ENCODE measurements around the gene IFIT1B. TPM values are rescaled to one million over a fixed set of nuclear protein-coding genes. Genes with fewer than 3 reads are reported as not detected.

IFIT1B gene
- total and polyA plus RNA-seq, 2 of the 8 experiments (the other 6 are each of a cell fraction or from before 2014, with no cell fraction given), result not detected

DNA sequence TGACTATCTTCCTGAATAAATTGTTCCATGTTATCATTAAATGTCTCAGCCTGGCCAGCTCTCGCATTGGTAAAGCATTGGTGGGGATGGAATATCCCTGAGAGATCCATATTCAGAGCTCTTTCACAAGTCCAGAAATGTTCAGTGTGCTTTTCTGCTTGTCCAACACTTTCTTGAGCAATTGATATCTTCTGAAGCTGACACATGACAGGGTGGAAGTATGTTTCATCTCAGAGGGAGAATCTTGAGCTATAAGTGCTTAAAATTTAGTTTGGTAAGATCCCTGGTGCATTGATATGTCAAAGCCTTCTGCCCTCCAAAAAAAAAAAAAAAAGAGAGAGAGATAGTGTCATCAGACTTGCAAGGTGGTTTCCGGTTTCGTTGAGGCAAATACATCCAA lies 42.6 kb upstream of the IFIT1B start:
- DNase-seq (ENCODE audit: low read depth in 1 of 2, low spot score in 2 of 2) (no peak), FAIRE-seq (no peak)
- Histone ChIP-seq H3K56ac (replicated peaks; ENCODE audit: insufficient read length, low read depth, low read length) (no peak overlapping the region), H4K8ac (ENCODE audit: extremely low read depth, insufficient read depth, low read length) (no peak overlapping the region), H3K18ac (ENCODE audit: extremely low read depth, low read length) (no peak overlapping the region), H2BK5ac (ENCODE audit: low read depth, low read length) (no peak overlapping the region), H3K4ac (replicated peaks; ENCODE audit: insufficient read length, low read depth, low read length) (no peak overlapping the region), H3K9me3 (ENCODE audit: insufficient read depth in 2 of 2, low read depth in 1 of 2, low read length in 1 of 2) (no peaks in the 10 kb centered on the region), H4K5ac (ENCODE audit: insufficient read length, low read depth, low read length) (no peak overlapping the region), H2BK20ac (ENCODE audit: low read length) (no peak overlapping the region), H3K79me1 (ENCODE audit: low read depth, low read length) (no peaks in the 10 kb centered on the region), H3K4me2 (ENCODE audit: insufficient read depth in 1 of 2, low read depth in 2 of 2, low read length in 2 of 2) (no peak overlapping the region), H3K23me2 (ENCODE audit: low read depth, low read length) (0 out of 2 replicates have a peak, but pooled peaks cover 3% of the 10 kb centered on the region), H3K4me3 (ENCODE audit: extremely low read depth in 1 of 4, insufficient read depth in 2 of 4, low read depth in 3 of 4, low read length in 4 of 4) (no peak overlapping the region), H3K27ac (ENCODE audit: low read depth, low read length) (no peak overlapping the region), H3K14ac (ENCODE audit: insufficient read length) (no peak overlapping the region), H3K27me3 (replicated peaks in 1 of 4; ENCODE audit: control insufficient read depth in 3 of 4, extremely low read depth in 1 of 4, insufficient read depth in 3 of 4, low read length in 3 of 4) (no peaks in the 10 kb centered on the region), H3K23ac (ENCODE audit: insufficient read length) (no peak overlapping the region), H2BK120ac (replicated peaks; ENCODE audit: low read depth, low read length) (no peak overlapping the region), H3K9ac (replicated peaks in 1 of 4; ENCODE audit: extremely low read depth in 1 of 4, low read depth in 3 of 4, low read length in 3 of 4) (no peak overlapping the region), H2BK15ac (ENCODE audit: low read length) (no peak overlapping the region), H2AK5ac (ENCODE audit: low read depth, low read length) (no peak overlapping the region), H3K4me1 (replicated peaks in 1 of 4; ENCODE audit: control insufficient read depth in 3 of 4, insufficient read depth in 4 of 4, low read length in 3 of 4) (peaks cover 5 to 18% (median 7%) of the 10 kb centered on the region in 4 experiments; a peak in 6 of 7 replicates), H2AFZ (ENCODE audit: low read length) (no peak overlapping the region), H4K91ac (replicated peaks; ENCODE audit: insufficient read length, low read length) (no peak overlapping the region), H3K36me3 (ENCODE audit: control insufficient read depth in 2 of 4, insufficient read depth in 4 of 4, low read length in 3 of 4) (no peaks in the 10 kb centered on the region), H4K20me1 (replicated peaks in 1 of 2; ENCODE audit: control insufficient read depth in 1 of 2, insufficient read depth in 2 of 2, low read length in 2 of 2) (no peaks in the 10 kb centered on the region), H2BK12ac (ENCODE audit: low read depth, low read length) (no peak overlapping the region), H3K79me2 (ENCODE audit: control insufficient read depth in 1 of 2, insufficient read depth in 2 of 2, low read length in 2 of 2) (no peaks in the 10 kb centered on the region)
- WGBS, 2 experiments (ENCODE audit: extremely low coverage in 1 of 2, insufficient coverage in 1 of 2, insufficient read length in 1 of 2, insufficient replicate concordance in 2 of 2, low coverage in 1 of 2, low lambda C conversion rate in 2 of 2, missing lambda C conversion rate in 1 of 2), result 92% methylated on average over 3 of the region's 3 CpGs; no CpG with 5 or more reads in 1 of the 2 experiments
- no peak for TF ChIP-seq FOSL1 (IDR thresholded peaks at IDR 0.05; ENCODE audit: insufficient read depth, low read depth, low read length)
- no peak for TF ChIP-seq KDM4A (IDR thresholded peaks at IDR 0.05; ENCODE audit: low read depth, low read length, severe bottlenecking)
- TF ChIP-seq NANOG (IDR thresholded peaks at IDR 0.05; ENCODE audit: insufficient read depth, low read depth, low read length, poor library complexity, severe bottlenecking), result no peak
- no peak for TF ChIP-seq SAP30 (IDR thresholded peaks at IDR 0.05; ENCODE audit: insufficient read depth, insufficient replicate concordance, low read length)
- no peak for TF ChIP-seq POU5F1 (IDR thresholded peaks at IDR 0.05; ENCODE audit: low read depth, low read length)
- TF ChIP-seq, protein P1, sequence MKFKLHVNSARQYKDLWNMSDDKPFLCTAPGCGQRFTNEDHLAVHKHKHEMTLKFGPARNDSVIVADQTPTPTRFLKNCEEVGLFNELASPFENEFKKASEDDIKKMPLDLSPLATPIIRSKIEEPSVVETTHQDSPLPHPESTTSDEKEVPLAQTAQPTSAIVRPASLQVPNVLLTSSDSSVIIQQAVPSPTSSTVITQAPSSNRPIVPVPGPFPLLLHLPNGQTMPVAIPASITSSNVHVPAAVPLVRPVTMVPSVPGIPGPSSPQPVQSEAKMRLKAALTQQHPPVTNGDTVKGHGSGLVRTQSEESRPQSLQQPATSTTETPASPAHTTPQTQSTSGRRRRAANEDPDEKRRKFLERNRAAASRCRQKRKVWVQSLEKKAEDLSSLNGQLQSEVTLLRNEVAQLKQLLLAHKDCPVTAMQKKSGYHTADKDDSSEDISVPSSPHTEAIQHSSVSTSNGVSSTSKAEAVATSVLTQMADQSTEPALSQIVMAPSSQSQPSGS (IDR thresholded peaks at IDR 0.05; ENCODE audit: low read length), result no peak
- no peak for TF ChIP-seq HDAC6 (IDR thresholded peaks at IDR 0.05; ENCODE audit: low read depth, low read length)
- TF ChIP-seq RXRA (IDR thresholded peaks at IDR 0.05; ENCODE audit: insufficient read depth, low read depth, low read length), result no peak
- ChIA-PET POLR2A (ENCODE audit: partially characterized antibody) (no interaction called here), CTCF (ENCODE audit: partially characterized antibody) (interaction anchor here (0.7 to 1.0 kb wide), 2 partner anchors 84 to 1430 kb away, joined by 3 read pairs; no protein-coding TSS in a partner anchor)

Measured in H1 (cell line).